HepG2 (cell line): ENCODE data around the gene ABHD4. TPM values are rescaled to one million over a fixed set of nuclear protein-coding genes. Genes with fewer than 3 reads are reported as not detected.
A peak's percentile ranks its signal among the peaks of the same experiment; 100 is the strongest.

Source experiments
- ARHGAP35 ChIP-seq: sonication (generic); formaldehyde crosslinking; IDR thresholded peaks from 2 replicates; pipeline ENCODE4 v1.9.0; 2022; ENCODE audit warnings: mild to moderate bottlenecking, inconsistent platforms, moderate library complexity, missing genetic modification reagents, borderline replicate concordance
- ESRRA ChIP-seq: sonication (generic); formaldehyde crosslinking; IDR thresholded peaks from 2 replicates; pipeline ENCODE4 v1.5.1; 2020; ENCODE audit warnings: mild to moderate bottlenecking, low read depth, missing genetic modification reagents
- FOXM1 ChIP-seq: sonication (generic); formaldehyde crosslinking; IDR thresholded peaks from 2 replicates; pipeline ENCODE4 v1.5.0; 2020; ENCODE audit warnings: missing genetic modification reagents
- FOXO1 ChIP-seq: sonication (generic); formaldehyde crosslinking; IDR thresholded peaks from 2 replicates; pipeline ENCODE4 v1.4.0; 2020; ENCODE audit warnings: missing genetic modification reagents
- GLI4 ChIP-seq: sonication (generic); formaldehyde crosslinking; IDR thresholded peaks from 2 replicates; pipeline ENCODE4 v1.5.1; 2020; ENCODE audit warnings: missing genetic modification reagents, mild to moderate bottlenecking, moderate library complexity, borderline replicate concordance
- GTF2F1 ChIP-seq: fragments of 150-350 bp; IDR thresholded peaks from 2 replicates; pipeline ENCODE4 v1.6.1; 2014; ENCODE audit warnings: low read length
- HDAC2 ChIP-seq: sonication (generic); formaldehyde crosslinking; IDR thresholded peaks from 2 replicates; pipeline ENCODE4 v1.4.0; 2020; ENCODE audit warnings: missing genetic modification reagents
- HNRNPH1 ChIP-seq: fragments of 200-400 bp; formaldehyde crosslinking; optimal IDR thresholded peaks from 2 replicates; pipeline ENCODE3; 2017; ENCODE audit warnings: mild to moderate bottlenecking, low read depth, low read length
- HOXA3 ChIP-seq: sonication (generic); formaldehyde crosslinking; IDR thresholded peaks from 2 replicates; pipeline ENCODE4 v1.5.0; 2020; ENCODE audit warnings: missing genetic modification reagents
- KDM5A ChIP-seq: fragments of 200-600 bp; sonication (generic); IDR thresholded peaks from 2 replicates; pipeline ENCODE4 v1.7.0; 2018; ENCODE audit warnings: antibody characterized with exemption, mild to moderate bottlenecking, low read length, borderline replicate concordance
- NFKBIZ ChIP-seq: IDR thresholded peaks from 2 replicates; pipeline ENCODE4 v1.6.1; 2018; ENCODE audit warnings: missing genetic modification reagents, missing compliant biosample characterization
- PAF1 ChIP-seq: IDR thresholded peaks from 2 replicates; pipeline ENCODE4 v1.6.1; 2016; ENCODE audit warnings: missing genetic modification reagents, missing compliant biosample characterization
- POLR2A ChIP-seq, 2 experiments: IDR thresholded peaks; 2 replicates each; pipeline ENCODE4 v1.6.1; 2011; ENCODE audit warnings: low read depth in 2 of 2, low read length in 2 of 2, mild to moderate bottlenecking in 1 of 2, moderate library complexity in 1 of 2; ENCODE audit not compliant: insufficient read depth in 1 of 2
- PRMT3 ChIP-seq: sonication (generic); formaldehyde crosslinking; IDR thresholded peaks from 2 replicates; pipeline ENCODE4 v1.8.1; 2022; ENCODE audit warnings: low read depth, mild to moderate bottlenecking, moderate library complexity, missing genetic modification reagents, borderline replicate concordance
- TARDBP ChIP-seq: sonication (generic); formaldehyde crosslinking; IDR thresholded peaks from 2 replicates; pipeline ENCODE4 v1.8.0; 2022; ENCODE audit warnings: mild to moderate bottlenecking, missing genetic modification reagents
- YEATS4 ChIP-seq: sonication (generic); formaldehyde crosslinking; IDR thresholded peaks from 2 replicates; pipeline ENCODE4 v1.4.0; 2020; ENCODE audit warnings: missing genetic modification reagents, borderline replicate concordance
- ZFP36L2 ChIP-seq: sonication (generic); formaldehyde crosslinking; IDR thresholded peaks from 2 replicates; pipeline ENCODE4 v1.4.0; 2020; ENCODE audit warnings: missing genetic modification reagents
- ZNF205 ChIP-seq: IDR thresholded peaks from 2 replicates; pipeline ENCODE4 v1.6.1; 2018; ENCODE audit warnings: missing biosample characterization, missing genetic modification reagents
- ZNF317 ChIP-seq: sonication (generic); formaldehyde crosslinking; IDR thresholded peaks from 2 replicates; pipeline ENCODE4 v1.5.0; 2020; ENCODE audit warnings: mild to moderate bottlenecking, missing genetic modification reagents
- ZNF382 ChIP-seq: sonication (generic); formaldehyde crosslinking; IDR thresholded peaks from 2 replicates; pipeline ENCODE4 v1.5.0; 2020; ENCODE audit warnings: missing genetic modification reagents, mild to moderate bottlenecking, borderline replicate concordance
- ZNF772 ChIP-seq: sonication (generic); formaldehyde crosslinking; IDR thresholded peaks from 2 replicates; pipeline ENCODE4 v1.5.0; 2020; ENCODE audit warnings: mild to moderate bottlenecking, missing genetic modification reagents
- ZNF782 ChIP-seq: sonication (generic); formaldehyde crosslinking; IDR thresholded peaks from 2 replicates; pipeline ENCODE4 v1.4.0; 2020; ENCODE audit warnings: missing genetic modification reagents, mild to moderate bottlenecking, borderline replicate concordance
- ZNF83 ChIP-seq: sonication (generic); formaldehyde crosslinking; IDR thresholded peaks from 2 replicates; pipeline ENCODE4 v1.4.0; 2020; ENCODE audit warnings: missing genetic modification reagents, mild to moderate bottlenecking, borderline replicate concordance
- polyA plus RNA-seq, 8 experiments: library from polyadenylated mRNA; depleted of rRNA in 3 of 8; stranded (reverse) in 7 of 8; unstranded in 1 of 8; fragments of >200 nt; fragmentation: Illumina TruSeq in 4 of 8; extraction: Trizol in 4 of 8; gene quantifications; 2 replicates each; pipeline versions ENCODE4 v1.2.1 to v1.2.3, GENCODE V29; 2011 to 2016; ENCODE audit warnings: low read depth in 4 of 8, missing spikeins in 1 of 8, mixed read lengths in 1 of 8; ENCODE audit not compliant: insufficient read depth in 1 of 8
- total RNA-seq, 5 experiments: library from RNA; depleted of rRNA; stranded (reverse); fragments of >200 nt; fragmentation: Illumina TruSeq; extraction: Trizol; gene quantifications; 2 replicates each; pipeline ENCODE4 v1.2.3, GENCODE V29; 2016; ENCODE audit warnings: low read depth in 1 of 5
- TF ChIP-seq, protein P1 (sequence below): sonication (generic); formaldehyde crosslinking; conservative IDR thresholded peaks from 2 replicates; pipeline ENCODE4 v1.4.0; 2020; ENCODE audit warnings: missing genetic modification reagents
- TF ChIP-seq, protein P2 (sequence below): IDR thresholded peaks from 2 replicates; pipeline ENCODE4 v1.6.1; 2016; ENCODE audit warnings: missing biosample characterization, missing genetic modification reagents, low read depth
- TF ChIP-seq, protein P3 (sequence below), 2 experiments: fragments of 450-650 bp in 1 of 2; sonication (generic) in 1 of 2; formaldehyde crosslinking; IDR thresholded peaks; 2 replicates each; pipeline versions ENCODE4 v1.5.0 to v1.8.0; 2020 to 2022; ENCODE audit warnings: mild to moderate bottlenecking in 1 of 2, missing genetic modification reagents in 1 of 2
- TF ChIP-seq, protein P4 (sequence below): sonication (generic); formaldehyde crosslinking; IDR thresholded peaks from 2 replicates; pipeline ENCODE4 v1.4.0; 2020; ENCODE audit warnings: mild to moderate bottlenecking, missing genetic modification reagents

Gene ABHD4
- total and polyA plus RNA-seq, 2 of the 13 experiments (the other 11 are each of a cell fraction or from before 2014, with no cell fraction given) = 16.1 to 47.5 TPM

DNA sequence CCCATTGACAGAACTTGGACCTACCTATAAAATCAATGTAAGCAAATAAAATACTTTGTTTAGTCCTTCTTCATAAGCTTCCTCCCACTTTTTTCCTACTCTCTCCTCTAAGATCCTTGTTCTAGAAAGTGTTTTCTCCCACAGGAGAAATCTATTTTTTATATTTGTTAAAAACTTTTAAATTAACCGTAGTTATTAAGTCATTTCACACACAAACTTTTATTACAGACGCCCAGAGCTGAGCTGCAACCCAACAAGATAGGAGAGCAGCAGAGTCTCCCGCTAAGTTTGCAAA is 36.8 kb upstream of the ABHD4 start (continued):
- TF ChIP-seq ZNF83 (CRISPR knock-in tag) (no peak), HDAC2 (0 out of 2 replicates have a peak, but pooled peaks have one; percentile 0), POLR2A (IDR thresholded peaks at IDR 0.05; ENCODE audit: insufficient read depth in 1 of 2, low read depth in 2 of 2, low read length in 2 of 2) (no peak), TARDBP (CRISPR knock-in tag) (no peak), GLI4 (CRISPR knock-in tag) (no peak), ZNF772 (CRISPR knock-in tag) (0 out of 2 replicates have a peak, but pooled peaks have one; percentile 1), KDM5A (no peak), PAF1 (CRISPR knock-in tag) (no peak), ZNF317 (CRISPR knock-in tag) (peak; percentile 11; the same call in 1 of the 2 replicates), ZNF382 (CRISPR knock-in tag) (no peak), FOXM1 (CRISPR knock-in tag) (no peak), NFKBIZ (CRISPR knock-in tag) (no peak), FOXO1 (CRISPR knock-in tag) (no peak), GTF2F1 (no peak), ZNF205 (0 out of 2 replicates have a peak, but pooled peaks have one; percentile 1), HOXA3 (CRISPR knock-in tag) (no peak), ZFP36L2 (CRISPR knock-in tag) (no peak), ZNF782 (CRISPR knock-in tag) (no peak), ESRRA (CRISPR knock-in tag) (no peak), YEATS4 (peak; percentile 16; the same call in 1 of the 2 replicates), PRMT3 (no peak), HNRNPH1 (no peak), ARHGAP35 (CRISPR knock-in tag) (no peak)
- TF ChIP-seq, protein P1, sequence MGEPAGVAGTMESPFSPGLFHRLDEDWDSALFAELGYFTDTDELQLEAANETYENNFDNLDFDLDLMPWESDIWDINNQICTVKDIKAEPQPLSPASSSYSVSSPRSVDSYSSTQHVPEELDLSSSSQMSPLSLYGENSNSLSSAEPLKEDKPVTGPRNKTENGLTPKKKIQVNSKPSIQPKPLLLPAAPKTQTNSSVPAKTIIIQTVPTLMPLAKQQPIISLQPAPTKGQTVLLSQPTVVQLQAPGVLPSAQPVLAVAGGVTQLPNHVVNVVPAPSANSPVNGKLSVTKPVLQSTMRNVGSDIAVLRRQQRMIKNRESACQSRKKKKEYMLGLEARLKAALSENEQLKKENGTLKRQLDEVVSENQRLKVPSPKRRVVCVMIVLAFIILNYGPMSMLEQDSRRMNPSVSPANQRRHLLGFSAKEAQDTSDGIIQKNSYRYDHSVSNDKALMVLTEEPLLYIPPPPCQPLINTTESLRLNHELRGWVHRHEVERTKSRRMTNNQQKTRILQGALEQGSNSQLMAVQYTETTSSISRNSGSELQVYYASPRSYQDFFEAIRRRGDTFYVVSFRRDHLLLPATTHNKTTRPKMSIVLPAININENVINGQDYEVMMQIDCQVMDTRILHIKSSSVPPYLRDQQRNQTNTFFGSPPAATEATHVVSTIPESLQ = no peak
- TF ChIP-seq, protein P2, sequence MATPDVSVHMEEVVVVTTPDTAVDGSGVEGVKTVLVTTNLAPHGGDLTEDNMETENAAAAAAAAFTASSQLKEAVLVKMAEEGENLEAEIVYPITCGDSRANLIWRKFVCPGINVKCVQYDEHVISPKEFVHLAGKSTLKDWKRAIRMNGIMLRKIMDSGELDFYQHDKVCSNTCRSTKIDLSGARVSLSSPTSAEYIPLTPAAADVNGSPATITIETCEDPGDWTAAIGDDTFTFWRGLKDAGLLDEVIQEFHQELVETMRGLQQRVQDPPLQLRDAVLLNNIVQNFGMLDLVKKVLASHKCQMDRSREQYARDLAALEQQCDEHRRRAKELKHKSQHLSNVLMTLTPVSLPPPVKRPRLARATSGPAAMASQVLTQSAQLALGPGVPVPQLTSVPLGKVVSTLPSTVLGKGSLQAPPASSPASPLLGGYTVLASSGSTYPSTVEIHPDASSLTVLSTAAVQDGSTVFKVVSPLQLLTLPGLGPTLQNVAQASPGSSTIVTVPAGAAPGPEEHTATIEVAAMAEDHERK (CRISPR knock-in tag) = no peak
- TF ChIP-seq, protein P3, sequence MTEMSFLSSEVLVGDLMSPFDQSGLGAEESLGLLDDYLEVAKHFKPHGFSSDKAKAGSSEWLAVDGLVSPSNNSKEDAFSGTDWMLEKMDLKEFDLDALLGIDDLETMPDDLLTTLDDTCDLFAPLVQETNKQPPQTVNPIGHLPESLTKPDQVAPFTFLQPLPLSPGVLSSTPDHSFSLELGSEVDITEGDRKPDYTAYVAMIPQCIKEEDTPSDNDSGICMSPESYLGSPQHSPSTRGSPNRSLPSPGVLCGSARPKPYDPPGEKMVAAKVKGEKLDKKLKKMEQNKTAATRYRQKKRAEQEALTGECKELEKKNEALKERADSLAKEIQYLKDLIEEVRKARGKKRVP (CRISPR knock-in tag; IDR thresholded peaks at IDR 0.05) = no peak; a peak in 1 of 4 replicates
- TF ChIP-seq, protein P4, sequence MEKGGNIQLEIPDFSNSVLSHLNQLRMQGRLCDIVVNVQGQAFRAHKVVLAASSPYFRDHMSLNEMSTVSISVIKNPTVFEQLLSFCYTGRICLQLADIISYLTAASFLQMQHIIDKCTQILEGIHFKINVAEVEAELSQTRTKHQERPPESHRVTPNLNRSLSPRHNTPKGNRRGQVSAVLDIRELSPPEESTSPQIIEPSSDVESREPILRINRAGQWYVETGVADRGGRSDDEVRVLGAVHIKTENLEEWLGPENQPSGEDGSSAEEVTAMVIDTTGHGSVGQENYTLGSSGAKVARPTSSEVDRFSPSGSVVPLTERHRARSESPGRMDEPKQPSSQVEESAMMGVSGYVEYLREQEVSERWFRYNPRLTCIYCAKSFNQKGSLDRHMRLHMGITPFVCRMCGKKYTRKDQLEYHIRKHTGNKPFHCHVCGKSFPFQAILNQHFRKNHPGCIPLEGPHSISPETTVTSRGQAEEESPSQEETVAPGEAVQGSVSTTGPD (CRISPR knock-in tag) = no peak
